ENCODE data around the gene PRKACA.

PRKACA gene

DNA sequence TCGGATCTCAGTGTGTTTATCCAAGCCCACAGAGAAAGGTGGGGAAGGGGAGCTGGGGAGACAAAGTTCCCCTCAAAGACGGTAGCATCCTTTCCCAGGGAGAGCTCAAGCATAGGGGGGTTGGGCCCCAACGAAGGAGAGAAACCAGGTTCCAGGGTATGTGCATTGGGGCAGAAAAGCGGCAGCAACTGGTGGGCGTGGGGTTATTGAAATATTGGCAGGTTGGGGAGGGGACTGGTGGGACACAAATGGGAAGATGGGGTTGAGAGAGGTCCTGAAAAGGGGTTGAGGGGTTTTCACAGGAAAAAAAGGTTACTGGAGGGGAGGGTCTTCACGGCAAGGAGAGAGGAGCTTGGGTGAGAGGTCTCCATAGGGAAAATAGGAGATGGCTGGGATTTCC, 17.8 kb upstream of the PRKACA start:
- Histone ChIP-seq H4K91ac (ENCODE audit: low read depth, low read length) (no peak overlapping the region), H3K23ac (ENCODE audit: low read length) (no peak overlapping the region), H3K9ac (ENCODE audit: low read length) (peak overlapping the region; percentile 21), H3K79me1 (ENCODE audit: low read length) (peaks cover 7% of the 10 kb centered on the region), H2BK120ac (ENCODE audit: insufficient read depth, low read length, poor library complexity) (no peak overlapping the region), H3K27ac (ENCODE audit: low read depth, low read length) (no peak overlapping the region), H2AFZ (ENCODE audit: insufficient read depth, low read length, poor library complexity) (no peak overlapping the region), H3K4me1 (ENCODE audit: control insufficient read depth in 1 of 2, insufficient read depth in 2 of 2, low read length in 2 of 2) (peaks cover 7 to 21% of the 10 kb centered on the region in 2 experiments), H2AK5ac (ENCODE audit: low read length) (no peak overlapping the region), H3K27me3 (ENCODE audit: insufficient read depth, low read length) (no peaks in the 10 kb centered on the region), H4K8ac (ENCODE audit: low read depth, low read length) (no peak overlapping the region), H3K4me2 (ENCODE audit: low read length) (peak overlapping the region; percentile 93), H3K14ac (ENCODE audit: low read length) (no peak overlapping the region), H3K4me3 (ENCODE audit: low read depth, low read length) (peak overlapping the region; percentile 31), H2BK12ac (ENCODE audit: low read length) (no peak overlapping the region), H3K79me2 (ENCODE audit: control insufficient read depth, insufficient read depth, low read length, poor library complexity) (peaks cover 6% of the 10 kb centered on the region), H4K12ac (ENCODE audit: low read depth, low read length) (no peak overlapping the region), H3K9me3 (ENCODE audit: insufficient read depth, low read depth, low read length) (no peaks in the 10 kb centered on the region), H3K36me3 (ENCODE audit: control insufficient read depth in 1 of 2, insufficient read depth in 2 of 2, low read length in 2 of 2) (no peaks in the 10 kb centered on the region), H2BK5ac (ENCODE audit: low read depth, low read length, poor library complexity) (no peak overlapping the region), H3K4ac (ENCODE audit: low read depth, low read length) (peak overlapping the region; percentile 64), H3K18ac (ENCODE audit: low read length) (peak overlapping the region; percentile 14)
- no CpG with 5 or more reads among the region's 6 CpGs for WGBS (ENCODE audit: extremely low coverage, insufficient coverage, insufficient read length)
- no peak for DNase-seq

DNA sequence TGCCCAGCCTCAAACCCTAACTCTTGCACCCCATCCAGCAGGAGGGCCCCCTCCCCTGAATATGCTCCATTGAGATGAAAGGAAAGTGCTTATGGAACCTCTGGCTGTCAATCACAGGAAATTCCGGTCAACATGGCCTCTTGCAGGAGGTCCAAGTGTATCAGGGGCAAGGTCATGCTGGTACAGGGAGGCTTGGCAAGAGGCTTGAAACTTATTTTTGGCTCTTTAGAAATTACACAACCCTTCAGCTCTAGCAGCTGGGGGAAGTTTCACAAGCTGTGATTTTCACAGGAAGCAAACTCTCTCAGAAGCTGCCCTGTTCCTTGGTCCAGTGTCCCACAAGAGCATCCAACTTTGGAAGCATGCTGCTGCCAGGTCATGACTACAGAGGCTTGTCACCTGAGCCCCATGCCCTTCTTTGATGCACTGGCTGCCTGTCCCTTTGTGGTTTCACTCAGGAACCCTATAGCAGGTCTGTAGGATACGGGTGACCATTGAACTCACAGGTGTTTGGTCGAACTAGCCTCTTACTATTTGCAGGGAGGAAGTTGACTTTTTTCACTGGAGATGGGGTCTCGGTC, 10.5 kb upstream of the PRKACA start:
- no peak overlapping the region for H2BK12ac ChIP-seq (ENCODE audit: low read length)
- no peak overlapping the region for H3K23ac ChIP-seq (ENCODE audit: low read length)
- H3K79me1 ChIP-seq (ENCODE audit: low read length) = no peaks in the 10 kb centered on the region
- H3K9ac ChIP-seq (ENCODE audit: low read length) = no peak overlapping the region
- H3K4me1 ChIP-seq (ENCODE audit: control insufficient read depth in 1 of 2, insufficient read depth in 2 of 2, low read length in 2 of 2) = no peaks in the 10 kb centered on the region
- H2BK120ac ChIP-seq (ENCODE audit: insufficient read depth, low read length, poor library complexity) = no peak overlapping the region
- no peak overlapping the region for H3K4ac ChIP-seq (ENCODE audit: low read depth, low read length)
- H4K12ac ChIP-seq (ENCODE audit: low read depth, low read length) = no peak overlapping the region
- no peak overlapping the region for H2AFZ ChIP-seq (ENCODE audit: insufficient read depth, low read length, poor library complexity)
- H3K79me2 ChIP-seq (ENCODE audit: control insufficient read depth, insufficient read depth, low read length, poor library complexity) = no peaks in the 10 kb centered on the region
- H3K36me3 ChIP-seq (ENCODE audit: control insufficient read depth in 1 of 2, insufficient read depth in 2 of 2, low read length in 2 of 2) = peaks cover 2 to 11% of the 10 kb centered on the region in 2 experiments
- no peak overlapping the region for H3K4me2 ChIP-seq (ENCODE audit: low read length)
- no peak overlapping the region for H3K4me3 ChIP-seq (ENCODE audit: low read depth, low read length)
- peak; percentile 30 to 52 for DNase-seq
- no peaks in the 10 kb centered on the region for H3K27me3 ChIP-seq (ENCODE audit: insufficient read depth, low read length)
- H3K9me3 ChIP-seq (ENCODE audit: insufficient read depth, low read depth, low read length) = no peaks in the 10 kb centered on the region
- no peak overlapping the region for H4K8ac ChIP-seq (ENCODE audit: low read depth, low read length)
- H3K27ac ChIP-seq (ENCODE audit: low read depth, low read length) = no peak overlapping the region
- H2BK5ac ChIP-seq (ENCODE audit: low read depth, low read length, poor library complexity) = no peak overlapping the region
- no CpG with 5 or more reads among the region's 4 CpGs for WGBS (ENCODE audit: extremely low coverage, insufficient coverage, insufficient read length)
- H4K91ac ChIP-seq (ENCODE audit: low read depth, low read length) = no peak overlapping the region
- H3K18ac ChIP-seq (ENCODE audit: low read length) = no peak overlapping the region
- no peak overlapping the region for H3K14ac ChIP-seq (ENCODE audit: low read length)
- no peak overlapping the region for H2AK5ac ChIP-seq (ENCODE audit: low read length)

DNA sequence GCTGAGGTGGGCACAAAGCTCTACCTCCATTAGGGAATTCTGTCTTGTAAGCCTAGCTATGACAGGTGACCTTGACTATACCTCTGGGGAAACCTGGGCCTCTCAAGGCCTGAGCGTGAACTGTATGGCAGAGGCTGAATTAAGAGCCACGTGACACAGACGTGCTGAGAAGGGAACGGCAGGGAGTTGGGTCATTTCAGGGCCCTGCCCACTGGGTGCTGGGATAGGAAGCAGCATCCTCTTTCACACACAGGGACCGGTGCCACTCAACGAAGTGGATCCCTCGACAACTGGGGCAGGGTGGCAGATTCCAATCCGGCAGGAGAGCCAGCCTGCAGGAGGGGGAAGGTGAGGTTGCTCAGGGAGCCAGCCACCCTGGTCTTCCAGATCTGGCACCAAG, 9.6 kb upstream of the PRKACA start:
- Histone ChIP-seq H3K4ac (ENCODE audit: low read depth, low read length) (no peak overlapping the region), H3K14ac (ENCODE audit: low read length) (no peak overlapping the region), H3K9ac (ENCODE audit: low read length) (no peak overlapping the region), H2AK5ac (ENCODE audit: low read length) (no peak overlapping the region), H4K91ac (ENCODE audit: low read depth, low read length) (no peak overlapping the region), H4K8ac (ENCODE audit: low read depth, low read length) (no peak overlapping the region), H3K36me3 (ENCODE audit: control insufficient read depth in 1 of 2, insufficient read depth in 2 of 2, low read length in 2 of 2) (peaks cover 6 to 13% of the 10 kb centered on the region in 2 experiments), H3K27ac (ENCODE audit: low read depth, low read length) (no peak overlapping the region), H2BK120ac (ENCODE audit: insufficient read depth, low read length, poor library complexity) (no peak overlapping the region), H2AFZ (ENCODE audit: insufficient read depth, low read length, poor library complexity) (no peak overlapping the region), H3K4me3 (ENCODE audit: low read depth, low read length) (no peak overlapping the region), H3K4me1 (ENCODE audit: control insufficient read depth in 1 of 2, insufficient read depth in 2 of 2, low read length in 2 of 2) (no peaks in the 10 kb centered on the region), H3K79me1 (ENCODE audit: low read length) (no peaks in the 10 kb centered on the region), H3K79me2 (ENCODE audit: control insufficient read depth, insufficient read depth, low read length, poor library complexity) (no peaks in the 10 kb centered on the region), H4K12ac (ENCODE audit: low read depth, low read length) (no peak overlapping the region), H2BK12ac (ENCODE audit: low read length) (no peak overlapping the region), H3K23ac (ENCODE audit: low read length) (no peak overlapping the region), H3K27me3 (ENCODE audit: insufficient read depth, low read length) (no peaks in the 10 kb centered on the region), H2BK5ac (ENCODE audit: low read depth, low read length, poor library complexity) (no peak overlapping the region), H3K4me2 (ENCODE audit: low read length) (no peak overlapping the region), H3K9me3 (ENCODE audit: insufficient read depth, low read depth, low read length) (no peaks in the 10 kb centered on the region), H3K18ac (ENCODE audit: low read length) (no peak overlapping the region)
- WGBS (ENCODE audit: extremely low coverage, insufficient coverage, insufficient read length) = no CpG with 5 or more reads among the region's 8 CpGs
- DNase-seq = no peak

DNA sequence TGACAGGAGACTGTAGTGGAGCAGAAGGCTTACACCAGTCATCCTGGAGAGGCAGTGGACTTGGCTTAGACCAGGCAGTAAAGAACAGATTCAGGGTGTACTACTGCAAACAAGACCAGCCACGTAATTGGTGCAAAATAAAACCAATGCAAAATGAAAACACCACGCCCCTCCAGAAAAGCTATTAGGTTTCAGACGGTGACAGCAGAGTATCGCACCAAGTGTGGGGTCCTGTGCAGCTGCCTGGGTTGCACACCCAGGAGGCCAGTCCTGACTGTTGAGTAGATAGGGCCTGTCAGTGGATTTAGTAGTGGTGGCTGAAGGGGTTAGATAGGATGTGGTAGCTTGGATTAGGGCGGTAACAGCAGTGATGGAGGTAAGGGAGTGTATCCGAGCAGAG, 5.4 kb upstream of the PRKACA start:
- no CpG with 5 or more reads among the region's 6 CpGs for WGBS (ENCODE audit: extremely low coverage, insufficient coverage, insufficient read length)
- no peak overlapping the region for H2AFZ ChIP-seq (ENCODE audit: insufficient read depth, low read length, poor library complexity)
- H3K14ac ChIP-seq (ENCODE audit: low read length) = no peak overlapping the region
- H3K36me3 ChIP-seq (ENCODE audit: control insufficient read depth in 1 of 2, insufficient read depth in 2 of 2, low read length in 2 of 2) = peaks cover 10 to 16% of the 10 kb centered on the region in 2 experiments
- H4K91ac ChIP-seq (ENCODE audit: low read depth, low read length) = no peak overlapping the region
- no peak overlapping the region for H2BK5ac ChIP-seq (ENCODE audit: low read depth, low read length, poor library complexity)
- no peak overlapping the region for H3K4me2 ChIP-seq (ENCODE audit: low read length)
- H3K4ac ChIP-seq (ENCODE audit: low read depth, low read length) = no peak overlapping the region
- H4K12ac ChIP-seq (ENCODE audit: low read depth, low read length) = no peak overlapping the region
- DNase-seq = no peak
- peaks cover 9 to 10% of the 10 kb centered on the region in 2 experiments for H3K4me1 ChIP-seq (ENCODE audit: control insufficient read depth in 1 of 2, insufficient read depth in 2 of 2, low read length in 2 of 2)
- H3K27me3 ChIP-seq (ENCODE audit: insufficient read depth, low read length) = no peaks in the 10 kb centered on the region
- H2BK12ac ChIP-seq (ENCODE audit: low read length) = no peak overlapping the region
- H2AK5ac ChIP-seq (ENCODE audit: low read length) = no peak overlapping the region
- H3K4me3 ChIP-seq (ENCODE audit: low read depth, low read length) = no peak overlapping the region
- H3K79me1 ChIP-seq (ENCODE audit: low read length) = peaks cover 4% of the 10 kb centered on the region
- H3K79me2 ChIP-seq (ENCODE audit: control insufficient read depth, insufficient read depth, low read length, poor library complexity) = no peaks in the 10 kb centered on the region
- H3K9me3 ChIP-seq (ENCODE audit: insufficient read depth, low read depth, low read length) = no peaks in the 10 kb centered on the region
- no peak overlapping the region for H3K18ac ChIP-seq (ENCODE audit: low read length)
- H3K27ac ChIP-seq (ENCODE audit: low read depth, low read length) = no peak overlapping the region
- H3K9ac ChIP-seq (ENCODE audit: low read length) = no peak overlapping the region
- H4K8ac ChIP-seq (ENCODE audit: low read depth, low read length) = no peak overlapping the region
- H3K23ac ChIP-seq (ENCODE audit: low read length) = no peak overlapping the region
- no peak overlapping the region for H2BK120ac ChIP-seq (ENCODE audit: insufficient read depth, low read length, poor library complexity)

Measured in trophoblast cell (in vitro differentiated cells and primary cell).